A204.1 (cell line): Measurements from ENCODE around the gene PDYN.
"Not testable (repeated sequence)": the region's sequence is repeated elsewhere in the genome, so short reads cannot be mapped to it uniquely, and the experiment has no call there.

Source experiments
- FAIRE-seq: peaks from 2 replicates; lab custom pipeline; 2012; peaks lifted over from hg19 to GRCh38; lab: Jason Lieb, UNC

Gene PDYN

DNA sequence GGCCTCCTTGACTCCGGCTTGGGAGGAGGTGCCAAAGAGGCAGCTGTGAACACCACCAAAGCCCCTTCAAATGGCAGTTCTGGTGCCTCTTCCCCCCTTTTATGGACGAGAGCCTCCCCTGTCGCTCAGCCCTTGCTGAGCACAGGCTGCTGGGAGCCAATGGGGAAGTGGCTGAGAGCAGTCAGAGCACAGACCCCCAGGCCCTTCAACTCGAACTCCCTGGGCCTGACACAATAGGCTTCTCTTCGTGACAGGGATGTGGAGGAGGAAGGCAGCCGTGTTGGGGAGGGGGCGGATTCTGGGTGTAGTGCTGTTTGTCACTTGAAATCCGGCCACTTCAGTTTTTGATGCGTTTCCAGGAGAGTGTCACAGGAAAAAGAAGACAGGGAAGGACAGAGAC, at the start of gene PDYN:
PDYN (minus strand) TSS at position 73 of the 400 bp plus-strand sequence. CDS start 10,974 bp downstream, outside the sequence.
- FAIRE-seq: no peak

DNA sequence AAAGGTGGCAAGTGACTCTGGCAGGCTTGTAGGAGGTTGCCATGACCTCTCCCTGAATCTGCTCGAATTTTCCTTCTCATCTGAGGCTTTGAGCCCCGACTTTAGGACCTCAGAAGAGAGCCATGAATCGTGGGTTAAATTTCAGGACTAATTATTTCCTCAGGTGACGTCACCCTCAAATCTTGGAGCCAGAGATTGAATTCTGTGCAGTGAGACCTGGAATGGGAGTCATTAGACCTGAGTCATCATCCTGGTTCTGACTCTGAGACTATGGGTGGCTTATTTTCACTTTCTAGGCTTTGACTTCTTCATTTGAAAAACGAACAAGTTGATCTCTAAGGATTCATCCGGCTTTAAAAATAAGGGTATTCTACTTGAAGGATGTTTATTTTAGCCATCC, 48.5 kb upstream of the PDYN start:
- FAIRE-seq: no peak

DNA sequence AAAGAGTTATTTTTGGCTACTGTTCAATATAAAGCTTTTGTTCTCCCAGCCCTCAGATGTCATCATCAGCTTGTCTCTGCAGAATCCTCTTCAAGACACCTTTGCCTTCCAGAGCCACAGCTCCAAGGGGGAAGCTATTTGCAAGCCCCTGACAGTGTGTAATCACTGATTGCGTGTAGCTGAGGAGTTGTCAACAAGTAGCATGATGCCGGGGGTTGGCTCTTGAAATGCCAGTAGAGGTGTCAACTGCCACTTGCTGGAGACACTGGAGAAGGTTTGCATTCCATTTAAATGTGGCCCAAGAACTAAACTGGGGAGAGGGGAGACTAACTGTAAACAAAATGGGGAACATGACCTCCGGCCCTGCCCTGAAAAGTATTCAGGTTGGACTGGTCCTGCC, 44.3 kb upstream of the PDYN start:
- FAIRE-seq: no peak

DNA sequence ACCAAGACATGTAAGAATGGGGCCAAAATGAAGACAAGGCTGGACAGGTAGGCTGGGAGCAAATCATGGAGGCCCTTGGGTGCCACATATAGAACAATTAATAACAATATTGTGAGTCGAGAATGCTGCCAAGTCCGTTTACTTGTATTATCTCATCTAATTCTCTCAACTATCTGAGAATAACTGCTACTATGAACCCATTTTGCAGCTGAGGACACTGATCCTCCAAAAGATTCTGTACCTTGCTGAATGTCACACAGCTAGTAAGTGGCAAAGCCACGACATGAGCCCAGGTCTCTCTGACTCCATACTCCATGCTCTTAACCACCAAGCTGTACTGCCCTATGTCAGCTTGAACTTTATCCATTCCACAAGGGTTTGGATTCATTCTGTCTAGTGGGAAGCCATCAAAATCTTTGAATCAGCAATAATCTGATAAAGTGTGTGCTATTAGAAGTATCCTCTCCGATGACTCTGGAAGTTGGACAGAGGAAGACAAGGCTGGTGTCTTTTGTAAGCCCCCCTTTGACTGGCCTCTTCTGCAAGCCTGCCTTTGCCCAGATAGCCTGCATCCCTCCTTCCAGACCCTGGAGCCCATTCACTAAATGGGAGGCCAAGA, 43.5 kb upstream of the PDYN start:
- FAIRE-seq: no peak

DNA sequence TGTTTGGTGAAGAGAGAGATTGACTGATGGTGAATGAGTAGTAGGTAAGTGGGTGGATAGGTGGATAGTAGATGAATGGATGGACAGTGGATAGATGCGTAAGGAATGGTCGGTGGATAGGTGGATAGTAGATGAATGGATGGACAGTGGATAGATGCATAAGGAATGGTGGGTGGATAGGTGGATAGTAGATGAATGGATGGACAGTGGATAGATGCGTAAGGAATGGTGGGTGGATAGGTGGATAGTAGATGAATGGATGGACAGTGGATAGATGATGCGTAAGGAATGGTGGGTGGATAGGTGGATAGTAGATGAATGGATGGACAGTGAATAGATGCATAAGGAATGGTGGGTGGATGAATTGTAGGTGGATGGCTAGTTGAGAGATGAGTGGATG, 42.5 kb upstream of the PDYN start:
- FAIRE-seq: not testable (repeated sequence)

DNA sequence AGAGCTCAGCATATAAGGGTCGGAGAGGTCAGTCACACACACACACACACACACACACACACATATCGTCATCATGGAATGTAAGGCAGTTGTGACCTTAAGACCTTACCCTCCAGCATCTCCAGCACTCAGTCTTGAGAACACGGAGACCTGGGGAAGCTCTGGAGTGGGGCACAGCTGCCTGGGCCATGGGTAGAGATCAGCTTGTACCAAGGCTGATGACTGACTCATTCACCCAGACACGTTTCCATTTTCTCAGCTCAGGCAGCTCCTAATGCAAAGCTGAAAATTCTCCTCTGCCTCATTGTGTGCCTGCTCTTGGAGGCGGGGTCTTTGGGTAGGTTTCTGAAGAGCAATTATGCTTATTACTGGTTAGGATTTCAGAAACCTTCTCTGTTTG, 38.3 kb upstream of the PDYN start:
- FAIRE-seq: no peak

DNA sequence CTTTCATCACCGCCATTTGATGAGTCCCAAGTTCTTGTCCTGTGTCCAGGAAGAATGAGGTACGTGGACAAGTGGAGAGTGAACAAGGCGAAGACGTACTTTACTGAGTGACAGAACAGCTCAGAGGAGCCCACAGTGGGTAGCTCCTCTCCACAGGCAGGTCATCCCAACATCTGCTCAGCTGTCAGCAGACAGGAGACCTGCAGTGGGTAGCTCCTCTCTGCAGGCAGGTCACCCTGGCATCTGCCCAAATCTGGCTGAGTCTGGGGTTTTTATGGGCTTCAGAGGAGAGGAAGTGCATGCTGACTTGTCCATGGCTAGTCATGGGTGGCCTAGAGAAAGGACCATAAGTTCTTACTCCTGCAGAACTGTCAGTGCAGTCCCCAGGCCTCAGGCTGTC, 32.7 kb upstream of the PDYN start:
- no peak for FAIRE-seq

DNA sequence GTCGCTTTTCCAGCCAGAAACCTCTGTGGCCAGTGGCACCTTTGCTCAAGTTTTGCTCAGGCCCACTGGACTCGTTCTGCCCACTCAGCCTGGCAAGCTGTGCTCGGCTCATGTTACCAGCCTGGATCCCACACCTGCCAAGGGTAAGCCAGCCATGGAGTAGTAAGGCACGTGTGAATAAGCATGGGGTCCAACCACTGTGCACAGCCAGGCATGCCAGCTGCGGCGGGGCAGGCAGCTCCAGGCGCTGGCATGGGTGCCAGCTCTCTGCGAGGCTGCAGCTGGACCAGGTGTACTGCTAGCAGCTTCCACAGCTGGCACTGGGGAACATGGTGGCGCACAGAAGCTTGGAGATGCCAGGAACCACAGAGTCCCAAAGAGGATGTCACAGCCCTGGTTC, 32.1 kb upstream of the PDYN start:
- FAIRE-seq: no peak

DNA sequence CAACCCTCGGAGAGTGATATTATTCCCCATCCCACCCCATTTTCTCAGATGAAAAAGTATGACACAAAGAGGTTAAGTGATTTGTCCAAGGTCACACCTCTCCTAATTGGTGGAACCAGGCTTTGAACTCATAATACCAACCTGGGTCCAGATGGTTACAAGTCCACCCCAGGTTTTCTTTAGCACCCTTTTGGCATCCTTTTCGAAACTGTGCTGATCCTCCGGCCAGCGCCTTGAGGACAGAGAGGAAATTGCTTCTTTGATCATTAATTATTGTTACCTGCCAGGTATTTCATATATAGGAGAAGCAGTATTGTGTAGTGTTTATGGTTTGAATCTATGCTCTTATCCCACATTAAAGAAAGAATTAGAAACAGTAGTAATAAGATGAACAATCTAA, 29.3 kb upstream of the PDYN start:
- FAIRE-seq: no peak

DNA sequence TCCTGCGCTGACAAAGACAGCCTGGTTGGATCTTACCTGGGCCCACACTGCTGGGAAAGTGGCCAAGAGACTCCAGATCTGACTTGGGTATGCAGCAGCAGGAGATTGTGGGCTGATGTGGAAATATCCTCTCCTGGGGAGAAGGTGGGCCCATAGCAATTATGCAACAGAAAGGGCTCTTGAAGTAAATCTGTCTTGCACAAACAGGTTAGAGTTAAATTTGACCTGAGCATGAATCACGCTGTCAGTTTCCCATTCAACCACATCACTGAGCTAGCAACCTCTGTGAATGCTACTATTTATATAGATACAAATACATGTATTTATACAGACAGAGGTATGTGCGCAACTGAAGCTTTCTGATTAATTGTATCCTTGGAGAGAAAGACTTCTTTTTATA, 28.3 kb upstream of the PDYN start:
- FAIRE-seq: no peak

DNA sequence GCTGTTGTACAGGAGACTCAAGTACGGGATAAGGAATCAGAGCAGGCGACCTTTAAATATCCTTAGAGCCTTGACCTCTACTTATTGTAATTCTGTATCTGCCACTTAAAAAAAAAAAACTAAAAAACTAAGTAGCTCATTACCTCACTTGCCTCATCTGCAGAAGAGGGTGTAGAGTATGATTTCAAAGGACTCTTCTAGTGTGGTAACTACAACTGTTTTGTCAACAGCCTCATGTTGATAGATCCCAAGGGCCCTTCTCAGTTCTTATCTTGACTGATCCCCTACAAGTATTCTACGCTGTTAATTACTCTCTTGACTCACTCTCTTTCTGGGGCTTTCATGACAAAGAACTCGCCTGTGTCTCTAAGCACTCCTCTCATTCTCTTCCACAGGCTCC, 16.7 kb upstream of the PDYN start:
- no peak for FAIRE-seq

DNA sequence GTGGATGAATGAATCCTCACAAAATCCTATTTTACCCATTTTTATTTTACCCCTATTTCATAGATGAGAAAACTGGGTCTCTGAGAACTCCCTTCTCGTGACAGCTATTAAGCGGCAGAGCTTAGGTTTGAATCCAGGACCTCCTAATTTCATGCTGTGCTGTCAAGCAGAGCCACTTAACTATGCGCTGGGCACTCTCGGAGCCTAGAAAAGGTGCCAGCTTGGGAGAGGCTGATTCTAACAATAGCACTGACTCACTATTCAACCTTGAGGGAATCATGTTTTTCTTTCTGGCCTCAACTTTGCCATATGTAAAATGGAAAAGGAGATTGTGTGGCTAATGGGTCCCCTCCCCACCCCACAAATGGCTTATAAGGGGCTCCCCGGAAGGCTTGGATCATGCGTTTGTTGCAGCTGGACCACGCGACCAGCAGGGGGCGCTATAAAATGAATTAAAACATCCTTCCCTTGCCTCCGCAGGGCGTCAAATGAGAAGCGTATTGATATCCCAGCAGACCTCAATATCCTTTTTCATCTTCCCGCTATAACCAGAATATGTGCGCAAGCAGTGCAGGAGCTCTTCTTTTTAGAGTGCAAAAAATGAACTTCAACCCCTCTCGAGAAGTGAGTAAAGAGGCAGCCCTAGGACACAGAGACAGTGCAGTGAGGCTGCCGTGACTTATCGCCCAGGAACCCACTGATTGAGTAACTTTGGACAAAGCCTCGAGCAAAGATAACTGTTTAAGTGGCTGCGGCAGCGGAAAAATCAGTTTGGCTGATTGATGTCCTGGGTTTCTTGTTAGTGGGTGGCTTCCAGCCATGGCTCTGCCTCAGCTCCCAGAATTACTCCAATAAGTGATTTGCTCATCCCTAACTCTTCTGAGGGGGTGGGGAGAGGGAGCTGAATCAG, 12.8 kb upstream of the PDYN start:
- FAIRE-seq: no peak

DNA sequence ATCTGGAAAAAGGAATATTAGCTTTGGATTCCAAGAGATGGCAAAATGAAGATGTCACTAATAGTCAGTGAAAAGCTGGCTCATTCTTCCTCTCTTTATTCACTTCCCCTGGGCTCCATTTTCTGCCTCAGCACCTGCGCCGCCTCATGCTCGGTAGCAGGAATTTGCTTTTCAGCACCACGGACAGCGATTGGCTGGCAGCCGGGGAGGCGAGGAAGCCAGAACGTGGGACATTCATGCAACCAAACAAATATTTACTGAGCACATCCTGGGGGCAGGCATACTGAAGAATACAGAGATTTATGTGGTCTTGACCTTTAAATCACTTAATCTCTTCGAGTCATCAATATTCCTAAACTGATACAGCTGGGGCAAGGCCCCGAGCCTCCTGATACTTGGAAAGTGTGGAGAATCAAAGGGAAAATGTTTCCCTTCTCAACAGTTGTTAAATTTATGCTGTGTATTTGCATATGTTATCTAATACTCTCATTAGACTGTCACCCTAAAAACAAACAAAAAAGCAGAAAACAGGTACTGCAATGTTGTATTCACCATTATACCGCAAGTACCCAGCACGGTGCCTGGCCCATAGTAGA, 12.1 kb upstream of the PDYN start:
- no peak for FAIRE-seq

DNA sequence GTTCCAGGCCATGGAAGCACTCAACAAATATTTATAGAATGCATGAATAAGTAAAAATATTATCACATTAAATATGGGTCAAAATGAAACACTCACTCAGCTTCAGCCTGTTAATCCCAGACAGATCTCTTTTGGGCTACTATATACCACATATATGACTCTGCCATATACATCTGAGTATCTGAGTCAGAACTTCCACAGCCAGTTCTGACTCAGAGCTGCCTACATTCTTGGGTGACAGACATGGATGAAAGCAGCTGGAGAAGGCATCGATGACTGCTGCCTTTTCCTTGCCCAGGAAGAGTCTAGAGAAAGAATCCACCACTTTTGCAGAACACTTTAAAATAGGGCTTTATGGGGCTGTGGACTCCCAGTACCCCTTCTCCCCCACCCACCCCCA, 11.5 kb upstream of the PDYN start:
- no peak for FAIRE-seq

DNA sequence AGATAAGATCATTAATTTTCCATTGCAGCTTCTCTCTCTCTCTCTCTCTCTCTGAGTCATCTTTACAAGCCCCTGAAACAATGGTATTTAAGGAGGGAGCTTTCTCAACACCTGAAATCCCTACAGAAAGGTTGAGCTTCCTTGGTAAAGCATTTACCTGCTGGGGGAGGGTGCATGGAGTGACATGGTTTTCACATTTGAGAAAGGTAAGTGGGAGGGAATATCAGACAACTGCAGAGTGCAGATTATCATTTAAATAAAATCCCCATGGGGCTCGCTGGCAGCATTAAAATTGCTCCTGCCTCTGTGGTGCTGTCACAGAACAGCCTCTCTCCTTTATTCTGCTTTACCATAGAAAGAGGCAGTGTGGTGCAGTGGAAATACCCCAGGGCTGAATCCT, 10.3 kb upstream of the PDYN start:
- FAIRE-seq: no peak

DNA sequence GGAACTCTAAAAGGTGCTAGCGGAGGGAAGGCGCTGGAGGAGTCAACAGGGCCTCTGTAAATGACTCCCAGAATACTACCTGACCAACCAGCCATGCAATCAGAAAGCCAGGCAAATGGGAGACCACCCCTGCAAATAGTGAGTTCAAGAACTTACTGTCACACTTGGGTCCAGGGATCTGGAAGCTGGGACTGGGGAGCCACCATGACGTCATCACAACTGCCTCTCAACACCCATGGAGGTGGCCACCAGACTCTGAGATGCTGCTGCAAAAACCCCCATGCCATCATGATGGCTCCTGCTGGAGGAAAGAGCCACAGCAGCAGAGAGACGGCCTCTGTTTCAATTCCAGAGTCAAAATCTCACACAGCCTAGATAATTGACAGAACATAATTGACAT, 8.5 kb upstream of the PDYN start:
- FAIRE-seq: no peak

DNA sequence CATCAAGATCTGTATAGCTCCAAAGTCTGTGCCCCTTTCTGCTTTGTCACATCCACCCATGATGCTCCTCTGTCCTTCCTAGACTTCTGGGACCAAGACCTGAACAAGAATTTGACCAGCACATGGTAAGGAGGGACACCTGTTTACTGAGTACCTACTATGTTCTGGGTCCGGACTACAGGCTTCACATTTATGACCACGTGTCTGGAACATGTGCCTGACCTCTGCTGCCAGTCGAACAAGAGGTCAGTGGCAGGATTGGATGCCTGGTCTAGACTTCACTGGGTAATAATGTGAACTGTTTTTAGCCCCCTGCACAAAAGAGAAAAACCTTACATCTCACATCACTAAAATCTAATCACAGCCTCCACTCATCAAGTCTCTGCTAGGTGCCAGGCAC, 7.3 kb upstream of the PDYN start:
- FAIRE-seq: no peak

DNA sequence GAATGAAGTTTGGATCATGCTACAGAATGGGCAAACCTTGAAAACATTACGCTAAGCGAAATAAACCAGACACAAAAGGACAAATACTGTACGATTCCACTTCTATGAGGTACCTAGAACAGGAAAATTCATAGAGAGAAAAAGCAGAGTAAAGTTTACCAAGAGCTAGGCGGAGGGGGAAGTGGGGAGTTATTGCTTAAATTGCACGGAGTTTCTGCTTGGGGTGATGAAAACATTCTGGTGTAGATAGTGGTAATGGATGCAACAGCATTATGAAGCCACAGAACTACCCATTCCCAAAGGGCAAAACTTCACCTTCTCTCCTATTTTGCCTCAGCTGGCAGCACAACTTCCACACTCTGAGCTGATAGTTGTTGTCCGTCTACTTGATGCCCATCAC, 6.4 kb upstream of the PDYN start:
- no peak for FAIRE-seq

DNA sequence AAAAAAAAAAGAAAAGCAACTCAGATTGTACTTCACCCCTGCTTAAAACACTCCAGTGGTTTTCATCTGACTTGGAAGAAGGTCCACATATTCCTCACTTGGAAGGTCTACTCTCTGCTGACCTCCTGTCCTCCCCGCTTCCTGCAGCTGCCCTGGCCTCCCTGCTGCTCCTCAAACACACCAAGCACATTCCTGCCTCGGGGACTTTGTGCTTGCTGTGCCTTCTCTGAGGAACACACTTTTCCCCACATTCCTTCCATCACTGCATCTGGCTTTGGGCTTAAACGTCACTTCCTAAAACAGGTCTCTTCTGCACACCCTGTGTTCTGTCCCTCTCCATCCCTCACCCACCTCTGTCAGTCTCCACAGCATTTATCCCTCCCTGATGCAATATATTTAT, 4.9 kb upstream of the PDYN start:
- FAIRE-seq: no peak

DNA sequence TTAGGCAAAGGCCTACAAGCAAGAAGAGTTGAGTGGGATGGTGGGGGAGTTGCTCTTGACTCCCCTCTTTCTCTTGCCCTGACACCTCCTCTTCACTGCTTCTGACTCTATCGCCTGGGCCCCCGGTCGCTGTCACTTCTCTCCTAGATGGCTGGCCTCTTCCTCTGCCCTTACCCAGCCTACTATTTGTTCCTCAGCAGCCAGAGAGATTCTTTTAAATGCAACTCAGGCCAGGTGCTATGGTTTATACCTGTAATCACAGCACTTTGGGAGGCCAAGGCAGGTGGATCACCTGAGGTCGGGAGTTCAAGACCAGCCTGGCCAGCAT, 4.3 kb upstream of the PDYN start:
- no peak for FAIRE-seq

DNA sequence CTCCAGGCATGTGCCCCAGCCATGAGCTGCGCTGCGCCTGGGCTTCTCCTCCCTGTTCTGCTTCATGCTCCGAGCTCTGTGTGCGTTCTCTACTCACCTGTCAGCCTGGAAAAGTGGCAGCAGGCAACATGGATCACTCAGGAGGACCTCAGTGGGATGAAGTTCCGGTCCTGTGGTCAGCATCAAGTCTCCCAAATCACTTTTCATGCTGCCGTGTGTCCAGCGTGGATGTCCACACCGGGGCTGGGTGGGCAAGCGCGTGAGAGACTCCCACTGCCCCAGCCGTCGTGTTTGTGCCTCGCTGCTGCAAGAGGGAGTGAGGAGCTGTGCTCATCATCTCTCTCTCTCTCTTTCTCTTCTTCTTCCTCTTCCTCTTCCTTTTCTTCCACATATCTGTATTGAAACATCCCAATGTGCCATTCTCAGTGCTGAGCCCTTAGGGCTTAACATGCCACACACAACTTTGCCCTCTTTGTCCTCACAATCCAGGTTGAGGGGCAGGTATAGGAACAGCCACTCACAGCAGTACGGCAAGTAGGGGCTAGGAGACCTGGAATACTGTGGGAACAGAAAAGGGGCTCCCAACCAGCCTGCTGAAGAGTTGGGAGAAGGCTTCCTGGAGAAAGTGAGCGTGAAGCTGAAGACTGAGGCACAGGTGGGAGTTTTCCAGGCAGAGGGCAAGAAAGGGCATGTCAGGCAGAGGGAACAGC, 3.8 kb upstream of the PDYN start:
- no peak for FAIRE-seq

DNA sequence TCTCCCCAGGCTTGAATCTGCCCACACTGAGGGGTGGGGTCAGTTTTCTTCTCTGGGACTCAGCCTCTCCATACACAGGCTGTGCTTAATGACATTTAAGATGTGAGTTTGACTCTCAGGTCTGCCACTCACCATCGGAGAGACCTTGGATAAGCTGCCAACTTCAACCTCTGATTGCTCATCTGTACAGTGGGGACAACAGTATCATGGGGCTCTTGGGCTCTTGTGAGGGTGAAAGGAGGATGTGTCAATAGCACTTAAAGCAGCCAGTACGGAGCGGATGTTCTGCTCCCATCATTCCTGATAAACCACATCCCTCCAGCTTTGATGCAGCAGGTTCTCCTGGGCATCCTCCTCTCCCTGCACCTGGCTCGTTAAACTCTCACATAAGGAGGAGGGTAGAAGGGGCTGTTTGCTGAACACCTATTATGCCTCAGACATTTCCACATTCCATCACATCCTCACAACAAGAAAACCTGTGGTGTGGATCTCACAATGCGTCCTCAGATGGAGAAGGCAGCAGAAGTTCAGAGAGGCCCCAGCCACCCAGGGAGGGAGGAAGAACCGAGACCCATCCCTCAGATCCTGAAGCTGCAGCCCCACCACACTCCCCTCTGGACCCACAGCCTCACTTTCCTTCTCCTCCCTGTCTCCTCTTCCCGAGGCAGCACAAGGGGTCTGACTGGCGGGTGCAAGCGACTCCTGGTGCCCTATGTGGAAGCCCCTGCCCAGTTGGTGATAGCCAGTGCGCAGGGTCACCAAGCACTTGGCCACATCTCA, 1.9 kb upstream of the PDYN start:
- no peak for FAIRE-seq
